ENCODE measurements around the gene PRKN. TPM values are rescaled to one million over a fixed set of nuclear protein-coding genes. Genes with fewer than 3 reads are reported as not detected.

The PRKN gene
- polyA plus RNA-seq, 1 donor from 2014 or later, result 1.2 TPM

- Histone ChIP-seq H3K9ac (ENCODE audit: low read length) (no peak overlapping the region), H3K36me3 (ENCODE audit: insufficient read depth, low read length) (no peaks in the 10 kb centered on the region), H3K9me3 (ENCODE audit: low read length) (no peaks in the 10 kb centered on the region), H3F3A (ENCODE audit: insufficient read depth, low read length, poor library complexity, severe bottlenecking) (no peaks in the 10 kb centered on the region), H3K9me2 (ENCODE audit: insufficient read depth, low read length) (no peaks in the 10 kb centered on the region), H3K27me3 (ENCODE audit: insufficient read depth, low read depth, low read length) (no peaks in the 10 kb centered on the region), H3K27ac (ENCODE audit: low read length) (no peak overlapping the region), H2AFZ (ENCODE audit: low read depth, low read length) (no peak overlapping the region), H3K4me3 (ENCODE audit: low read length) (no peak overlapping the region), H4K20me1 (ENCODE audit: insufficient read depth) (no peaks in the 10 kb centered on the region), H3K79me2 (replicated peaks; ENCODE audit: insufficient read depth, low read length) (no peaks in the 10 kb centered on the region), H3K4me2 (ENCODE audit: low read length) (no peak overlapping the region)
- TF ChIP-seq EZH2 (IDR thresholded peaks at IDR 0.05; ENCODE audit: borderline replicate concordance, insufficient read depth, low read length, poor library complexity, severe bottlenecking), result no peak
- no peak for TF ChIP-seq CTCF (IDR thresholded peaks at IDR 0.05; ENCODE audit: poor library complexity, severe bottlenecking)
- no peak for TF ChIP-seq TAF1 (IDR thresholded peaks at IDR 0.05; ENCODE audit: low read depth)
- TF ChIP-seq MXI1 (conservative IDR thresholded peaks at IDR 0.05; ENCODE audit: poor library complexity, severe bottlenecking), result no peak
- TF ChIP-seq REST (IDR thresholded peaks at IDR 0.05; ENCODE audit: borderline replicate concordance), result no peak
- TF ChIP-seq SMC3 (conservative IDR thresholded peaks at IDR 0.05; ENCODE audit: poor library complexity), result no peak
Observed at GRCh38 chr6:162090734-162091133, 636.8 kb downstream of the PRKN start.

- Histone ChIP-seq H3K4me2 (ENCODE audit: low read length) (no peak overlapping the region), H3F3A (ENCODE audit: insufficient read depth, low read length, poor library complexity, severe bottlenecking) (no peaks in the 10 kb centered on the region), H3K9me3 (ENCODE audit: low read length) (no peaks in the 10 kb centered on the region), H3K36me3 (ENCODE audit: insufficient read depth, low read length) (no peaks in the 10 kb centered on the region), H2AFZ (ENCODE audit: low read depth, low read length) (no peak overlapping the region), H3K9me2 (ENCODE audit: insufficient read depth, low read length) (no peaks in the 10 kb centered on the region), H3K4me3 (ENCODE audit: low read length) (no peak overlapping the region), H4K20me1 (ENCODE audit: insufficient read depth) (no peaks in the 10 kb centered on the region), H3K27ac (ENCODE audit: low read length) (no peak overlapping the region), H3K9ac (ENCODE audit: low read length) (no peak overlapping the region), H3K27me3 (ENCODE audit: insufficient read depth, low read depth, low read length) (no peaks in the 10 kb centered on the region), H3K79me2 (replicated peaks; ENCODE audit: insufficient read depth, low read length) (no peaks in the 10 kb centered on the region)
- TF ChIP-seq SMC3 (conservative IDR thresholded peaks at IDR 0.05; ENCODE audit: poor library complexity), result no peak
- no peak for TF ChIP-seq POLR2AphosphoS5 (IDR thresholded peaks at IDR 0.05)
- no peak for TF ChIP-seq RAD21 (conservative IDR thresholded peaks at IDR 0.05)
- TF ChIP-seq REST (IDR thresholded peaks at IDR 0.05; ENCODE audit: borderline replicate concordance), result no peak
- no peak for TF ChIP-seq CTCF (IDR thresholded peaks at IDR 0.05; ENCODE audit: poor library complexity, severe bottlenecking)
- TF ChIP-seq EZH2 (IDR thresholded peaks at IDR 0.05; ENCODE audit: borderline replicate concordance, insufficient read depth, low read length, poor library complexity, severe bottlenecking), result no peak
- TF ChIP-seq EP300 (conservative IDR thresholded peaks at IDR 0.05; ENCODE audit: poor library complexity, severe bottlenecking), result no peak
- TF ChIP-seq MXI1 (conservative IDR thresholded peaks at IDR 0.05; ENCODE audit: poor library complexity, severe bottlenecking), result no peak
- no peak for TF ChIP-seq TAF1 (IDR thresholded peaks at IDR 0.05; ENCODE audit: low read depth)
Observed at GRCh38 chr6:162088091-162088490, 639.5 kb downstream of the PRKN start.

Data from neural cell (in vitro differentiated cells).